Right cardiac atrium (tissue), 5 donors: ENCODE results near the gene RAB9A. TPM values are rescaled to one million over a fixed set of nuclear protein-coding genes. Genes with fewer than 3 reads are reported as not detected.

Source experiments
- polyA plus RNA-seq: library from polyadenylated mRNA; stranded (reverse); fragments of 200-250 nt; gene quantifications from one replicate; pipeline ENCODE4 v1.2.3, GENCODE V29; 2013
- total RNA-seq, 4 donors: library from RNA; stranded (reverse); fragmentation: NEBNext Ultra II Directional; extraction: Animal tissue kit (Norgen Biotek cat#: 25700); gene quantifications; one replicate each; pipeline ENCODE4 v1.2.1, GENCODE V29; 2021
- donor health status: healthy with polysubstance abuse.
- donor health status: DM: no; HTN: yes; CAD: no.
- donor health status: DM: no; HTN: no; CAD: no.
- donor health status: DM: no; HTN: yes; CAD: no; lungs with severe emphysema.
- donor health status: DM: yes; HTN: yes; CAD: no.

RAB9A gene
- total and polyA plus RNA-seq, 5 donors: 18.5 to 20.6 (median 19.4) TPM

Other genes starting within 250 kb of the RAB9A start
- gene EGFL6, start 119.5 kb upstream of the RAB9A start, total RNA-seq: not detected
- not detected for gene EGFL6, start 119.5 kb upstream of the RAB9A start, polyA plus RNA-seq
- 1 to 10 TPM; 4.0 to 6.7 (median 4.5) TPM for gene TCEANC, start 36.0 kb upstream of the RAB9A start, total RNA-seq
- gene TCEANC, start 36.0 kb upstream of the RAB9A start, polyA plus RNA-seq: 1.5 TPM
- 1 to 10 TPM; 6.4 to 8.7 (median 7.8) TPM for gene TRAPPC2, start 45.5 kb downstream of the RAB9A start, total RNA-seq
- 4.3 TPM for gene TRAPPC2, start 45.5 kb downstream of the RAB9A start, polyA plus RNA-seq
- gene OFD1, start 45.6 kb downstream of the RAB9A start, total RNA-seq: 10 to 100 TPM in 3 of 4 donors, 1 to 10 TPM in 1; 9.8 to 13.2 (median 12.7) TPM
- gene OFD1, start 45.6 kb downstream of the RAB9A start, polyA plus RNA-seq: 11.4 TPM
- gene GPM6B, start 128.0 kb downstream of the RAB9A start, total RNA-seq: 10 to 100 TPM; 12.0 to 16.4 (median 14.0) TPM
- 11.0 TPM for gene GPM6B, start 128.0 kb downstream of the RAB9A start, polyA plus RNA-seq